ENCODE data around the gene TWF2.

The TWF2 gene

DNA sequence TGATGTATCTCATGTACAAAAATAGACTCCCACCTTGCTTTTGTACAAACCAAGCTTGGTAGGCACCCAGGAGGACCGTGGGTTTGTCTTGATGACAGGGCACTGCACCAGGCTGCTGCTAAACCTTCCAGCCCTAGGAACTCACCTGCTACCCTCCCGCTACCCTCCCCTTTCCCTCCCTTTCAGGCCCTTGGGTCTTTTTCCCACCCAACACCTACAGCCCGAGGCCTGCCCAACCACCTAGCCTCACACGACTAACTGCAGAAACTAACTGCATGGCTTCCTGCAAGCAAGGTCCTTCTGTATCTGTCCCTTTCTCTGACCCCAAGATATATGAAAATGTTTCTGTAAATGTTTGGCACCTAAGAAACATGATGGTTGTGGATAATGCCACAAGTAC, 17.7 kb upstream of the TWF2 start:
- DNase-seq: no peak

DNA sequence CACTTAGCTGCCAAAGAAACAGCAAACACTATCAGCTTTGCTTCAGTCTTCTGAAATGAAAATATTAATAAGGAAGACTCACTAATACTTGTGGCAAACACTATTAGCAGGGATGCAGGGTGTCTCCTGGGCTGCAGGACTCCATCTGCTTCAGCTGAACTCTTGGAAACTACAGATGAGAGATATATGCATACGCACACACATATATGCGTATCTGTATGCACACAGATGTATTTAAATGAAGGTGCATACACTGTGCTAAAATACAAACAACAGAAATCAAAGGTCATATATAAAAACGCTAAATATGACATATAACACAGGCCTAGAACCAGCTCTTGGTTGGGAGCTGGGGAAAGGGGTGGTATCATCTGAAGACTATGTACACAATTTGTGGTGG, 17.2 kb upstream of the TWF2 start:
- no peak for DNase-seq

DNA sequence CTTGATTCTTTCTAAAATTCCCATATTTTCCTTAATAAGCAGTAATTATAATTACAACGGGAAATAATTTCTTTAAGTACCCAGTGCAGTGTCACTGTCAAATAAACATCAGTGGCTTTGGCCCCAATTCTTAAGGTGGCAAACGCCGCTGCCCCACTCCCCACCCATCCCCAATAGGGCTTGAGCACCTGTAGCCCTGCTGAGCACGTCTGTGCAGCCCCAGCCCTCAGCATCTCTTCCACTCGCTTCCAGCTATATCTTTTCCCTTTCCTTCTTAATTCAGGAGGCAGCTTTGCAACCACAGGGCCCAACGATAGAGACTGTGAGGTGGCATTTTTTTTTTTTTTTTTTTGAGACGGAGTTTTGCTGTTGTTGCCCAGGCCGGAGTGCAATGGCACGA, 15.7 kb upstream of the TWF2 start:
- no peak for DNase-seq

DNA sequence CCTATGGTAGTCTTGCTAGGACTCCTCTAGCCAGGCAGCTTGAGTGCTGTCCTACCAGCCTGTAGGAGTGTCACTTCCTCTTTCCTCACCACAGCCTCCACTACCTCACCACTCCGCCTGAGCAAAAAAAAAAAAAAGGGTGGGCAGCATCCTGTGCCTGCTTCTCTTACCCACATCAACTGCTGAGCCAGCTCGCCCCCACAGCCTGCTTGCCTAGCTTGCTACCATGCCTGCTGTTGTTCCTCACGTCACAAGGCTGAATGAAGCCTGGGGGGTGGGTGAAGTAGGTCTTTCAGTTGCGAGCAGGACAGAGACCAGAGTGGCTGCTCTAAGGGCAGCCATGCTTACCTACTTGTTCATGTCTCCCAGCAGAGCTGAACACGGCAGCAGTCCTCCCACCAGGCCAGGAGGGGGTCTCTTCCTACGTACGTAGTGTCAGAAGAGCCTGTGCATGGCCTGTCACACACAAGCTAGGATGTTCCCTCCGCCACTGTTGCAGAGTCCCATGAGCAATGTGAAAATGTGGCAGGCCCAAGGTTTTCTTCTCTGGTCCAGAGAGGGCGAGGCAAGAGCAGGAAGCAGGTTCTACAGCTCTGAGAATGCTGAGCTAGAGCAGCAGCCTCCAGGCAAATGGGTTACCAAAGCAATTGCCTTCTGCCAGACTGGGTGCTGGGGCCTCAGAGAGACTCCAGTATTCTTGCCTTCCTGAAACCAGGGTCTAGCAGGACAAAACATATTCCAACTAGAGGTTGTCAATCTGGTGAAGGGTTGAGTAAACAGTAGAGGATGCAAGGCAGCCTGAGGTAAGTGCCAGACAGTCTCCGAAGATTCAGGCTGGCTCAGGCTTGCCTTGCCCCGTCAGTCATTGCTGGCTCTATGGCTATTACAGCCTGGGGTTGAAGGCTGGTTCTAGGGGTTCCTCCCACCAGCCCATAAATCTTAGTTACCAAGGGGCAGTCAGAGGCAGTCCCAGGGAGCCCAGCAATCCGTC, 14.7 kb upstream of the TWF2 start:
- DNase-seq: peak; percentile 87 to 90

DNA sequence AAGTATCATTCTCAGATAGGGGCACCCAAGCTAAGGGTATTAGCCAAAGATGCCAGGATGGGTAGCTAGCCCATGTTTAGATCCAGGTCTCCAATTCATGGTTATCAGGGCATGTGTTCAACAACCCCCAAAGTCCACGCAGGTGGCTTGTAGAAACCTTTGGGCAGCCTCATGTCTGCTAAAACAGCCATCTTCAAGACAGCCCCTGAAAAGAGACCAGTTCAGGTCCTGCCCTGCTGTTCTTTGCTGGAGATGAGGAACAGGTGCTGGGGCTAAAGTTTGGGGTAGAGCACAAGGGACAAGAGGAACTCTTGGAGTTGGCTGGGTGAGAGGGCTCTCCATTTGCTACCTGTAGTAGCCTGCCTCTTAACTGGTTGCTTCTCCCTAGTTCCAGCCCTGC, 11.2 kb upstream of the TWF2 start:
- DNase-seq: no peak

DNA sequence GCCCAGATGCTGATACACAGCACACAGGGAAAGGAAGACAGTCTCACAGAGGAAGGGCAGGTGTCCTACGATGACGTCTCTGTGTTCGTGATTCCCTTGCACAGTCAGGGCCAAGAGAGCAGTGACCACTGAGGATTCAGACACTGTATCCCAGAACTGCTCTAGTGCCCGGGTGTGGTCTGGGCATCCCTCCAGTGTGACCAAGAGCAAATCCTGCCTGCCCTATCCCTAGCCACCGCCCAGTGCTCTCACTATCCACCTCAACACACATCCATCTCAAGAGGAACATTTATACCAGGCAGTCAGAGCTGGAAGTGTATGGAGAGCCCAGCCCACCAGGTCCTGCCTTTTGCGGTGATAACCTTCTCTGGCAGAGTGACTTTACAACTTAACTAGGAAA, 10.7 kb upstream of the TWF2 start:
- DNase-seq: no peak

DNA sequence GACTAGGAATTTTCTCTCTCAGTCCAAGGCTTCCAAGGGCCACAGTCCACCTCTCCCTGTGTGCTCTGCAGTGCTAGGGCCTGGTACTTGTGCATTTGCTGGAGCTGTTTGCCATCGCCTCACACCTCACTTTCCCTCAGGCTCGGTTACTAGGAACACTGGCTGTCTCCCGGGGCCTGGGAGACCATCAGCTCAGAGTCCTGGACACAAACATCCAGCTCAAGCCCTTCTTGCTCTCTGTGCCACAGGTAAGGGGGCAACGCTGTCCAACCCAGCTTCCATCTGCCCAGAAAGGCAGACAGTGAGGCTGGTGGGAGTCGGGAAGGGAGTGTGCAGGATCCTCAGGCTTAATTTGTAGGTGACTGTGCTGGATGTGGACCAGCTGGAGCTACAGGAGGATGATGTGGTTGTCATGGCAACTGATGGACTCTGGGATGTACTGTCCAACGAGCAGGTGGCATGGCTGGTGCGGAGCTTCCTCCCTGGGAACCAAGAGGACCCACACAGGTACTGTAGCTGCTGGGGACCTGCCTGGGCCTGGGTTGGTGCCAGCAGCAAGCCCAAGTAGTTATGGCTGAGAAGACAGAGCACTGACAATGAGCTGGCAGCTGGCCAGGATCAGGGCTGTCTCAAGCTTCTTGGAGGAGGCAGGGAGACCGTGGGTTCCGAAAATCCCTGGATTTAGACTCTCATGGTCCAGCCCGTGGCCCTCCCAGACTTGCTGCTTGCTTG, 10.0 kb upstream of the TWF2 start:
- no peak for DNase-seq

DNA sequence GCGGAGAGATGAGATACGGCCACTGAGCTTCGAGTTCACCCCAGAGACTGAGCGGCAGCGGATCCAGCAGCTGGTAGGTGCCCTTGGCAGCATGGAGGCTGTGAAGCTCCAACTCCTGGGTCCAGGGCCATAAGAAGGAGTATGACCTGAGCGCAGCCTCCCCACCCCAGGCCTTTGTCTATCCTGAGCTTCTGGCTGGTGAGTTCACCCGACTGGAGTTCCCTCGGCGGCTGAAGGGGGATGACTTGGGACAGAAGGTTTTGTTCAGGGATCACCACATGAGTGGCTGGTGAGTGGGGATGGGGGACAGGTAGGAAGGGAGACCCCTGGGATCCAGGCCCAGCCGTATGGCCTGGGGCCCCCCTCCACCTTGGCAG, 9.2 kb upstream of the TWF2 start:
- no peak for DNase-seq

DNA sequence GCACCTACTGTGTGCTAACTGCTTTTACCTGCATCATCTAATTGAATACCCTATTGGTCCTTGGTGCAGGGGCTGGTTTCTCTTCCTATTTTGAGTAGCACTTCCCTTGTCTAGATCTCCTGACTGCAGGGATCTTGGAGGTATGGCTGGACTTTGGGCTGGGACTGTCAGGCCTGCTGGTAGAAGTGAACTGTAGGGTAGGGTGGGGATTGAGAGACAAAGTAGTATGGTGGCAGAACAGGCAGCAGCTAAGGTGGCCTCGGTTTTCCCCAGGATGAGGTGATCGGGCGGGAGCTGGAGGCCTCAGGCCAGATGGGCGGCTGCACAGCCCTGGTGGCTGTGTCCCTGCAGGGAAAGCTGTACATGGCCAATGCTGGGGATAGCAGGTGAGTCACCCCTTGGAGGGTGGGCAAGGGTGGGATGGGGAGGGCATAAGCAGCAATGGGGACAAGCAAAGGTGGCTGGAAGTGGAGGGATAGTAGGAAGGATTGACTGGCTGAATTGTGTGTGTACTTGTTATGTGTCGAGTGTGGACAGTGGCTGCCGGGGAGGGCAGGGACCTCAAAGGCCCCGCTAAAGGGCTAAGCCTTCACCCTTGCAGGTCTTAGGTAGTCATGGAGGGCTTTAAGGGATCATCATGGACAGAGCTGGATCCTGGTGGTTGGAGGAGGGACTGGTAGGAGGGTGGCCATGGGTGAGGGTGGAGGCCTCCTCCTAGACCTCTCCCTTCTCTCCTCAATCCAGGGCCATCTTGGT, 8.6 kb upstream of the TWF2 start:
- DNase-seq: no peak

DNA sequence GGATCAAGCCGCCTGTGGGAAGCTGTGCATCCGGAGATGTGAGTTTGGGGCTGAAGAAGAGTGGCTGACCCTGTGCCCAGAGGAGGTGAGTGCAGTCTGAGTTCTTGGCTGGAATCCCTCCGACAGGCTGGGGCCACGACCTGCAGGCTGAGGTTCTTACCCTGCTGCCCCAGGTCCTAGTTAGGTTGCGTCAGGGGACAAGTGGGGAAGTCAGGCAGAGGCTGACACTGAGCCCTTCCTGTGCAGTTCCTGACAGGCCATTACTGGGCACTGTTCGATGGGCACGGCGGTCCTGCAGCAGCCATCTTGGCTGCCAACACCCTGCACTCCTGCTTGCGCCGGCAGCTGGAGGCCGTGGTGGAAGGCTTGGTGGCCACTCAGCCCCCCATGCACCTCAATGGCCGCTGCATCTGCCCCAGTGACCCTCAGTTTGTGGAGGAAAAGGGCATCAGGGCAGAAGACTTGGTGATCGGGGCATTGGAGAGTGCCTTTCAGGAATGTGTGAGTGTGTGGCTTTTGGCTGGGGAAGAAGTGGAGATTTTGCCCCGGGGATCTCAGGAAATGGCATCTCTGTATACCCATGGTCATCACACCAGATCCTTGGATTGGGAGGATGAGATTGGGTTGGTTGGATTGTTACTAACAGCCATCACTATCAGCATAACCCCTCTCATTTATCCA, 7.9 kb upstream of the TWF2 start:
- DNase-seq: peak in 1 of 2 donors; percentile 45

DNA sequence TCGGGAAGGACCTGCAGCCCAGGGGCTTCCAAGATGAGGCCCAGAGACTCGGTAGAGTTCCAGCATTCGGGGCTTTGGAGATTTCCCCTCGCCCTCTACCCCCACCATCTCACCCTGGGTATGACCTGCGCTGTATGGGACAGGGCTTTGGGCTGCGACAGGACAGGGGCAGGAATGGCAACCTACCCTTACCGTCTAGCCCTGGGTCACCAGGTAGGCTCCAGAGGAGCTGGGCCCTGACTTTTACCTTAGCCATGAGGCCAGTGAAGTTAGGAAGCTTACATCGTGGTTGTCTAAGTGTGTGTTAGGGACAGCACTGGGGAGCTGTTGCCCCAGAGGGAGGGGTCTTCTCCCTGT, 7.3 kb upstream of the TWF2 start:
- DNase-seq: no peak

DNA sequence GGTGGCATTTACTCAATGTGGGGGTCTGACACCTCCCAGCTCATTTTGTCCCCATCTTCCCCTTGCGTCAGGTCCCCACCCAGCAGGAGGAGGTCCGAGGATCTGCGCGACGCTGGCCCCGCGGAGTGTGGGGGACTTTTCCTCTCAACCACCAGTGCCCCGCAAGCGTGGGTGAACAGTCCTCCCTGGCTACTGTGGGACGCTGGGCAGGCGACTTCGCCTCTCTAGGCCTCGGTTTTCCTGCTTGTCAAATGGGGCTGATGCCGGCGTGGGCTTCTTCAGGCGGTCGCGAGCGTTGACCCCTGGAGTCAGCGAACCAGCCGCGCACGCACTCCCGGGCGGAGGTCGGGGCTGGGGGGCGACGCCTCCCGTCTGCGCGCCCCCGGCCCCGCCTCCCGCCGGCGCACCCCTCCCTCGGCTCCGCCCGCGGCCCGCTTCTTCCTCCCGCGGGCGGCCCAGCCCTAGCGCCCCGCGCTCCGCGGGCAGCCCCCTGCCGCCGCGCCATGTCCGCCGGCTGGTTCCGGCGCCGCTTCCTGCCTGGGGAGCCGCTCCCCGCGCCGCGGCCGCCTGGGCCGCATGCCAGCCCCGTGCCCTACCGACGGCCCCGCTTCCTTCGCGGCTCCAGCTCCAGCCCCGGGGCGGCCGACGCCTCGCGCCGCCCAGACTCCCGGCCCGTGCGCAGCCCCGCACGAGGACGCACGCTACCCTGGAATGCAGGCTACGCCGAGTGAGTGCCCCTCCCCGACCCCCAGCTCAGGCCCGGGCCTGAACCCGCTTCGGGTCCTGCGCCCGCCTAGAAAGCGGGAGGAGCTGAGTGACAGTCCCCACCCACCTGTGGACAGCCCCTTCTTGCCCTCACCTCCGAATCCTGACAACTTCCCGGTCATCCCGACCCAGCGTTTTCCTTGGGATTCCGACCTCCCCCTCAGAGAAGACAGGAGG, 6.6 kb upstream of the TWF2 start, which contains the start of gene PPM1M:
Gene PPM1M (plus strand): TSS at position 438 of the 942 bp plus-strand sequence. CDS start 66 bp downstream, at position 504.
- peak; percentile 72 to 79 for DNase-seq

DNA sequence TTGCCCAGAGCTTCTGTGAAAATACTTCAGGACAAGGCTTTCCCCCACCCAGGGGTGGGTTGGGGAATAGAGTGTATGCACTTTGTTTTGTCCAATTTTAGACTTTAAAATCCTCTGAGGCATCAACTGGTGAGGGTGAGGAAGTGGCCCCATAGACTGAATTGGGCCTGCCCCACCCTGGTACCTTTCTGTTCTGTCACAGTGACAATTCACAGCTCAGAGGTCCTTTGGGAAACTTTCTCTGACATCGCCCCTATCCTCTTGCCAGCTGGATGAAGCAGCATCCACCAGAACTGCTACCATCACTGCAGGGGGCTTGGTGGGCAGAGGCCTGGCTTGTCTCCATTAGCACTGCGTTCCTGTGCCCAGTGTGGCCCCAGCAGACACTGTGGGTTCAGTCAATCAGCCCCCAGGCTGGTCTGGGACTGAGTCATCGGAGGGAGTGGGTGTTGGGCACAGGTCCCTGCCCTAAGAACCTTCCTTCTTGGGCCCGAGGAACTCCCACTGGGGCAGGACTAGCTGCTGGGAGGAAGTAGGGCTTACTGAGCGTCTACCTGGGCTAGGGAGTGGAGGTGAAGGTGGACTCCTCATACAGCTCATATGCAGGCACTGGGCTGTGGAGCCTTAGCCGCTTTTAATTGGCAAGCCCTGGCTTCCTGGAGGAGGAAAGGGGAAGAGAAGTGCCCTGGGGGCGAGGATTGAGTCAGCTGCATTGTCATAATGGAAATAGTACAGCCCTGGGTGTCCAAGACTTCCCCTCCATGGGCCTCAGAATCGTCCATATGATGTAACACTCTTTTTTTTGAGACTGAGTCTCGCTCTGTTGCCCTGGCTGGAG, 5.1 kb upstream of the TWF2 start:
- DNase-seq: peak in 1 of 2 donors; percentile 70

DNA sequence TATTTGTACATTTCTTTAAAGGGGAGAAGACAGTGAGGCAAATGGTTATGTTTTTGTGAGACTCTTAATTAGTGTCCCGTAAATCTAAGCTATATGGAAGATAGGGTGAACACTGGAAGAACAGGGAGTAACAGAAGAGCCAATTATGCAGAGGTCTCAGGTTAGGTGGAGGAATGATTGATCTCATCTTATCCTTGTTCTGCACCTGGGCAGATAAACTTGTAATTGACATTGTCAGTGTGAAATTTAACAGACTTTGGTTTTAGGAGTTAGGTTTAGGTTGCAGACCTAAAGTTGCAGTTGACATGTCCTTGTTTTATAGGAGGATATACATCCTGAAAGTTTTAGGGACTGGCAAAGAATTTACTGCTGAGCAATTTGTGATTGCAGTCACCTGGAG, 3.1 kb upstream of the TWF2 start:
- DNase-seq: no peak

DNA sequence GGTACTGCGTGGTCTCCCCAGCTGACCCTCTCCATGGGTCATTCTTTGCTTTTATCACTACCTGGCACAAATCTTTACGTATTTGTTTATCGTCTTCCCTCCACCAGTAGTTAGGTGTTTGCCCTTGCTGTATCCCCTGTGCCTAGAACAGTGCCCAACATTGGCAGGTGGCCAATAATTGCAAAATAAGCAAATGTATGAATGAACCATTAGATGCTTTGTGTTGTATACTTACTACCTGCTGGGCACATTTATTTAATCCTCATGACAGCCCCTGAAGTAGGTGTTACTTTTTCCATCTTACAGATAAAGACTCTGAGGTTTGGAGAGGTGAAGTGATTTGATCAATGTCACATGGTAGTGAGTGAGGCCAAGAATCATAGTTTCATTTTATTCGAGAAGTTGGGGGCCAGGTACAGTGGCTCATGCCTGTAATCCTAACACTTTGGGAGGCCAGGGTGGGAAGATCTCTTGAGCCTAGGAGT, 2.0 kb upstream of the TWF2 start:
- no peak for DNase-seq

DNA sequence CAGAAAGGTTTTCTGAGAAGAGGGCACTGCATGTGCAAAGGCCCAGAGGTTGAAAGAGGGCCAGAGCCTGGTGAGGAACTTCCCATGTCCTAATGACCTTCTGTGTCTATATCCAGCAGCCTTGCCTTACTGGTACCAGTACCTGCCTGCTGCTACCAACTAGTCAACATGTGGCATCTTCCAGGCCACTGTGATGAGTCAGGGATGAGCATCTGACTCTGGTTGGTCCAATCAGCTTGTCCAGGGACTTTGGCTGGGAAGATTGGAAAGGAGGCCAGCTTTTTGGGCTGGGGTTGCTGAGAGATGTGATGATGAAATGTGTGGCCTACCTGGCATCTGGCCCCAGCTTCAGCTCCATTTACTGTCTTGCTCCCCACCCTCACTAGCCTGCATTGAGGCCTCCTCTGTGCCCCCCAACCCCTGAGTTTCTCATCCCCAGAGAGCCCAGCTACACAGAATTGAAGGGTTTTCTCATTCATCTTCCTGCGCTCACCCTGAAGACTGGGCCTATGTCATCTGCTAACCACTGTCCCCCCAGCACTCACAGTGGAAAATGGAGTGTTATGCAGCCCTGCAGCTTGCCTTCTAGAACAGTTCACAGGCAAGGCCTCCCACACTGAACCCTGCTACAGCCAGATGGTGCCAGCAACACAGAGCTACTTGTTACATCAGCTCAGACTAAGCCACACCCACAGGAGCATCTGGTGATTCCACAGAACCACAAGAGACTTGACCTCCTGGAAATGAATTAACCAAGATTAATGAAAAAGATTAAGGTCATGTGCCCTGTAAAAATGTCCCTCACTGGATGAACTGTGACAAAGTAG, 1.3 kb upstream of the TWF2 start:
- peak; percentile 58 to 63 for DNase-seq

DNA sequence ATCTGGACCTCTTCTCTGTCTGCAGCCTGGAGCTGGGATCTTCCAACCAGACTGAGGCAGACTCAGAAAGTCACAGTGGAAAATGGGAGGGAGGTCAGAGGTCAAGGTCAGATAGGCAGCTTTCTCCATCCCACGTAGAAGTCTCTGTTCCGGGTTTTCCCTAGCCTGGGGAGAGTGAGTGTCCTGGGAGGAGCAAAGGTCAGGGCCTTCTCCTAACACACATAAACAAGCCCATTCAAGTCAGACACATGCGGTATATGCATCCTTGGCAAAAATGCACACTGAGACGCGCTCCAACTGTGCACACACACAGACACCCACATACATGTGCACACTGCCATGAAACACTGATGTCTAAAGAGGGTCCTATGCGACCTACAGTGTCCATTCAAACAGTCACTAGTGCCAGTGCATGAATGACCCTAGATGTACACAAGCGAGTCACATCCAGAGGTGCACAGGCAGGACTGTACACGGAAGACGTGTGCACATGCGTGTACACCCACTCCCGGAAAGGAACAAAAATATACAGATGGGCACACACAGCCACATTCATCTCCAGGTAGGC, 681 bp downstream of the TWF2 start:
- no peak for DNase-seq

DNA sequence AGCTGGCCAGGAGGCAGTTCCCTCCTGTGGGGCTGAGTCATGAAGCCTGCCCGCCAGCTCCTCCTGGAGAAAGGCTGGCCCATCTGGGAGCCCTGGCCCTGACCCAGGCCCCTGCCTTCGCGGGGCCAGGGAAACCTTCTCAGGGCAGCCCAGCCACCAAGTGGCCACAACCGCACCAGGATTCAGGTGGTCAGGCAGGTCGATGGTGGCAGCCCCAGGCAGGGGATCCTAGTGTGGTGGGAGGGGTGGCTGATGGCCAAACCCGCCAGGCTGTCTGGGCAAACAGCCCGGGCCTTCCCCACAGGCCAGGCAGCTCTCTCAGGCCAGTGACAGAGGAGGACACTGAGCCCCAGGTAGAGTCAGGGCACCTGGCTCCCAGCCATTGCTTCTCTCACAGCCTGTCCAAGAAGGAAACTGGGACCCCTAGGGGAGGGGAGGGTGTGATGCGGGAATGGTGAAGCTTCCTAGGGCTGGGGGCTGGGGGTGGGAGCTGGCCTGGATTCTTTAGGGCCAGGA, 1.2 kb downstream of the TWF2 start:
- peak in 1 of 2 donors; percentile 62 for DNase-seq
